Forelimb muscle (tissue), 1 donor: ENCODE measurements around the gene ZYX. TPM values are rescaled to one million over a fixed set of nuclear protein-coding genes. Genes with fewer than 3 reads are reported as not detected.
"Not testable (repeated sequence)": the region's sequence is repeated elsewhere in the genome, so short reads cannot be mapped to it uniquely, and the experiment has no call there.

ENCODE experiments used
- DNase-seq: peaks from one replicate; pipeline ENCODE4 v3.0.0-alpha.2; 2013; ENCODE audit warnings: low read depth
- polyA plus RNA-seq: library from polyadenylated mRNA; unstranded; fragments of 120-200 nt; gene quantifications from one replicate; pipeline ENCODE4 v1.2.1, GENCODE V29; 2013; ENCODE audit not compliant: insufficient read length

Gene ZYX
- polyA plus RNA-seq, 1 donor = 249 TPM

DNA sequence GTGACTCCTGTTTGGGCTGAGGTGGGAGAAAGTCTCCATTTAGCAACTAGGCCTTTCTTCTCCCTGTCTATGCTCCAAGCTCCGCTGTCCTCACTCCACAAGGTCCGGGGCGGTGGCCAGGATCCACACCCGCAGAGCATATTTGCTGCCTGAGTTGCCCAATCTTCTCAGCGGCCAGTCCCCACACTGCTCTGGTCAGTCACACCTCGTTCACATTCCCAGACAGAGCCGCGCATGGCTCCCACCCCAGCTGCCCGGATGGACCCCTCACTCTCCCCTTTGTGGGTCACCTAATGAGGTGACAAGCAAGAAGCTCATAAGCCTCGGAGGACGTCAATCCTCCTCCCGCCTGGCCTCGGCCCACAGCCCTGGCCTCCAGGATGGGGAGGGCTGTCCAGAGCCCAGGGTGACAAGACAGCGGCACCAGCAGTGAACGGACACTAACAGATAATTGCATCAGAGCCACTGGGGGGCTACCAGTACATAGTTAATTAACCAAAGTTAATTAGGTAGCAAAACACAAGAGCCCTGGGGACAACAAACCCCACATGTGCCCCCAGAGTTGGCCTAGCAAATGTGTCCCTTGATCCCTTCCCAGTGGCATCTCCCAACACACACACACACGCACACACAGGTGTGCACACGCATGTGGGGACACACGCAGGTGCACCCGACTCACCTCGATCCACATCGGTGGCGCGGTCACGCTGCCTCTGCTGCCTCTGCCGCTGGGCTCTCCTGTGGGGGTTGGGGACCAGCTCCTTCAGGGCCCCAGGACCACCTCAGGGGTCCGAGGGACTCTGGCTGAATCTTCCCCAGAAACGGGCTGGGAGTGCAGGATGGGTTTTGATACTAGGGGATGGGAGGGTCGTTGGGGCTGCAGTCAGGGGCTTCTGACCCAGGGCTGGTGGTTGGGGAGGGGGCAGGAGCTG is 15.7 kb downstream of the ZYX start:
- DNase-seq = no peak

DNA sequence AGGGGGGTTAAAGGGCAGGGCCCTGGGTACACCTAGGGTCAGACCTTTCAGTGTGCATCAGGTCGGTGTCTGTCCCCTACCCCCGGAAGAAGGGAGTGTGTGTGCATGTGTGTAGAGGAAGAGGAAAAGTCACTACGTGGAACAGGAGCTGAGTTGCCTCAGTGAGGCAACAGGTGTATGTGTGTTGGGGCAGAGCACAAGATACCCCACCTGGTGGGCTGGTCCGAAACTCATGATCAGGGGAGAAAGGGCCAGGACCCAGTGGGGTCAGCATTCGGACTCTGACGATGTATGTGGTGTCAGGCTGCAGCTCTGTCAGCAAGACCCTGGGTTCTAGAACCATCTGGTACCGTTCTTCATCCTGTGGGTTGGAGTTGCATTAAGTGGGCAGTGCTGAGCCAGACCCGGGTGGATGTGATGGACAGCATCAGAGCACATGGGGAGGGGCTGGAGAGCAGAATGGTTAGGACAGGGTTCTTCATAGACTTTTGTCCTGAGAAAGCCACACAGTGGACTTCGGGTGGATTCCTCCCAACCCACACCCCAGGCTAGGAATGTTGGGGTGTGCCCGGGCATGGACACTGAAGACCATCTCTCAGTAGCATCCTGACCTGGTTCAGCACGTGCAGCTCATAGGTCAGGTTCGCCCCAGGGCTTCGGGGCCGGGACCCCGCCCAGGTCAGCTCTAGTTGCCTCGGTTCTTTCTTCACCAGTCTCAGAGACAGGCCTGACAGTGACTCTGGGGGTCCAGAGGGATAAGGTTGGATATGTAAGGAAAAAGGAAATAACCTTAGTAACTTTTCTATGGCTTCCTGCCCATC is 16.8 kb downstream of the ZYX start:
- DNase-seq = no peak

DNA sequence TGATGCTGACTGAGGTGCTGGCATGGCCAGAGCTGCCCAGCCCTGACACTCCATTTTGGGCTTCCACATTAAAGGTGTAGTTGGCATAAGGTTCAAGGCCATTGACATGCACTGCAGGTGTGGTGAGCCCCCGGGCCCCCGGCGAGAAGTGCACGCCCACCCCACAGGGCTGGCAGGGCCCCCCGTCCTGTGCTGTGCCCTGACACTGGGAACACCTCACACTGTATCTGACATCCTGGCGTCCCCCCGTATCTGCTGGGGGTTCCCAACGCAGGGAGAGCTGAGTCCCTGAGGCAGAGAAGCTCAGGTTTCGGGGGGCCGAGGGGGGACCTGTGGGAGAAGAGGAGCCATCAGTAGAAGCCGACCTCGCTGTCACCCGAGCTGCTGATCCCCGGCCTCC is 17.5 kb downstream of the ZYX start:
- no peak for DNase-seq

DNA sequence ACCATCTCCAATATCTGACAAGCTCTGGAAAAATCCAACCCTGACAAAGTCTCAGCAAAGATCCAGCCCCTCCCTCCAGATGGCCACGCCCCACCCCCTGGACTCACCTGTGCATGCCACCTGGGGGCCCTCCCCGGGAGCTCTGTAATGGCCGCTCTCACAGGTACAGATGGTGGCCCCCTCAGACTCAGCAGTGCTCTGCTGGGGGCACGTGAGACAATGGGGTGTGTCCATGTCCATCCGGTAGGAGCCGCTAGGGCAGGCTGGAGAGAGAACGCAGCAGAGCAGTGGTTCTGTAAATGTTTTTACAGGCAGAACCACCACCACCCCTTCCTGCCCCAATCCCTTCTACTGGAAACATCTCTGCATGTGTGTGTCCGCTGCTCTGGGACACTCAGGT is 18.0 kb downstream of the ZYX start:
- no peak for DNase-seq

DNA sequence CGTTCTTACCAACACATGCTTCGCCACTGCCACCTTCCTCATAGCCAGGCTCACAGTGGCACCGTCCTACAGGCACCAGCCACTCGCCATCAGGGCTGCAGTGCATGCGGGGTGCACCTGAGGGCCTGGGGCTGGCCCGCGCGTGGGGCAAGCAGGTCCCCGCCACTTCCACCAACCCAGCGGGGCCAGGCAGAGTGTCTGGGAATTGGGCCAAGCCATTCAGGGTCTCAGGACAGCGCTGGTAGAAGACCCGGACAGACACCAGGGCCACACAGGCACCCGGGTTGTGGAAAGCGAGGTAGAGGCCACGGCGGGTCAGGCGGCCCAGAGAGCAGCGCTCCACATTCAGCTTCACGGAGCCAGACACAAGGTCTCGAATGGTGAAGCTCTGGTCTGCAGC is 18.5 kb downstream of the ZYX start:
- no peak for DNase-seq

DNA sequence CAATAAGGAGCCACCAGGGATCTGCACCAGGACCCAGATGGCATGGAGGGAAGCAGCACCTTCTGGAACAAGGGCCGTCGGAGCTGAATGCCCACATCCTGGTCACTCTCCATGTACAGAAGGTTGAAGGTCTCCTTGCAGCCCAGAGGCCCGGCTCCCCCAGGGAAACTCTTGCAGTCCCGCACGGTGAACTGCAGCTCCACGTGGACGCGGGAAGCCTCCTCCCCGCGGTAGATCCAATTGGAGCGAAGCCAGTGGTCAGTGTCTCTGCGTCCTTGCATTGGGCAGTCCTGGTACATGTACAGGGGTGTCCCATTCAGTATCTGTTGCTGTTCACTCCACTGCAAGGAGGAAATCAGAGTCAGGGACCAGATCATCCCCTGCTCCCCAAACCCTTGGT is 20.1 kb downstream of the ZYX start:
- no peak for DNase-seq

DNA sequence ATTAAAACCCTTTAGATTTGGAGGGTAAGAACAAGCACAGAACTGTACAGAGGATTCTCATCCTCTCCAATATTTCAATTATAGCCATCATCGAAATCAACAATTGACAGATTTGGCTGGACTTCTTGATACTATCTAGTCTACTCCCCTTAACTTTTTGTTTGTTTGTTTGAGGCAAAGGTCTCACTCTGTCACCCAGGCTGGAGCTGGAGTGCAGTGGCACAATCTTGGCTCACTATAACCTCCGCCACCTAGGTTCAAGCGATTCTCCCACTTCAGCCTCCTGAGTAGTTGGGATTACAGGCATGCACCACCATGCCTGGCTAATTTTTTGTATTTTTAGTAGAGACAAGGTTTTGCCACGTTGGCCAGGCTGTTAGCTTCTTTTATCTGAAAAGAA is 21.1 kb downstream of the ZYX start:
- not testable (repeated sequence) for DNase-seq

DNA sequence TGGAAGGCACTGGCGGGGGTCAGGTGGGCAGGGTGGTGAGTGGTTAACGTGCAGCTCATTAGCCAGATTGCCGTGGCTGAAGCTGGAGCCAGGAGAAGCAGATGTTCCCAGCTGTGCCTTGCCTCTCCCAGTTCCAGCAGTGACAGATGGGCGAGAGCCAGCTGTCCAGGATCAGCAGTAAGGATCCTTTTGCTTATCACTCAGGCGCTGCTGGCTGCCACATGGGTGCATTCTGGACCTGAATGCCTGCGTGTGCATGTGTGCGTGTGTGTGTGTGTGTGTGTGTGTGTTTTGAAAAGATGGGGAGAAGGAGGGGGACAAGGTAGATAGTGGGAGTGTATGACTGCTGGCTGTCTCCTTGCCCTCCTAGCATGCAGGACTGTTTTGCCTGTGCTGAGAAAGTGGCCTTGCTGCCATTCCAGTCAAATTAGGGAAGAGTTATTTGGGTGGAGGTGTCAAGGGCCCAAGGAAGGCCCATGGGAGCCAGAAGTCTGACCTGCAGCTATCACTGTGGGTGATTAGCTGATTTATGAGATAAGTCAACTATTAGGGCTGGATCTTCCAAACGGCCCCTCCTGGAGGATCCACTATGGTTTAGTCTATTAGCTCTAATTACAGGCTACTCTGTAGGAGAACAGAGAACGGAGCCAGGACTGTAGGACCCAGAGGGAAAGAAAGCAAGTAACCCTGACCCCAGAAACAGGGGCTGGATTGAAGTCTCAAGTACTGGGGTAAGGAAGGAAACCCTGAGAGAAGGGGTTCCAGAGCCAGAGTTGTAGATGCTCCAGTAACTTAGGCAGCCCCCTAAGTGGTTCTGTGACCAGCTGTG is 24.2 kb downstream of the ZYX start:
- DNase-seq = no peak

DNA sequence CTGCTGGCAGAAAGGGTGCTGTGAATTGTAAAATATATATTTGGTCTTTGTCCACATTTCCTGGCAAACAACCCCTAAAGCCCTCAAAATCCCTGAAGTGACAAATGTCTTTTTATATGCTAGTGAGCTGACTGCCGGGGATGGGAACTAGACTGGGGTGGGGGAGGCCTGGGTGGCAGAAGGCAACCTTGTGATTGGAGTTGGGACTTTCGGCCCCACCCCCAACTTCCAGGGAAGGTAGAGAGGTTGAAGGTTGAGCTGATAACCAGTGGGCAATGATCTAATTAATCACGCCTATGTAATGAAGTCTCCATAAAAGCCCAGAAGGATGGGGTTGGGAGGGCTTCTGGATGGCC is 24.8 kb downstream of the ZYX start:
- no peak for DNase-seq

DNA sequence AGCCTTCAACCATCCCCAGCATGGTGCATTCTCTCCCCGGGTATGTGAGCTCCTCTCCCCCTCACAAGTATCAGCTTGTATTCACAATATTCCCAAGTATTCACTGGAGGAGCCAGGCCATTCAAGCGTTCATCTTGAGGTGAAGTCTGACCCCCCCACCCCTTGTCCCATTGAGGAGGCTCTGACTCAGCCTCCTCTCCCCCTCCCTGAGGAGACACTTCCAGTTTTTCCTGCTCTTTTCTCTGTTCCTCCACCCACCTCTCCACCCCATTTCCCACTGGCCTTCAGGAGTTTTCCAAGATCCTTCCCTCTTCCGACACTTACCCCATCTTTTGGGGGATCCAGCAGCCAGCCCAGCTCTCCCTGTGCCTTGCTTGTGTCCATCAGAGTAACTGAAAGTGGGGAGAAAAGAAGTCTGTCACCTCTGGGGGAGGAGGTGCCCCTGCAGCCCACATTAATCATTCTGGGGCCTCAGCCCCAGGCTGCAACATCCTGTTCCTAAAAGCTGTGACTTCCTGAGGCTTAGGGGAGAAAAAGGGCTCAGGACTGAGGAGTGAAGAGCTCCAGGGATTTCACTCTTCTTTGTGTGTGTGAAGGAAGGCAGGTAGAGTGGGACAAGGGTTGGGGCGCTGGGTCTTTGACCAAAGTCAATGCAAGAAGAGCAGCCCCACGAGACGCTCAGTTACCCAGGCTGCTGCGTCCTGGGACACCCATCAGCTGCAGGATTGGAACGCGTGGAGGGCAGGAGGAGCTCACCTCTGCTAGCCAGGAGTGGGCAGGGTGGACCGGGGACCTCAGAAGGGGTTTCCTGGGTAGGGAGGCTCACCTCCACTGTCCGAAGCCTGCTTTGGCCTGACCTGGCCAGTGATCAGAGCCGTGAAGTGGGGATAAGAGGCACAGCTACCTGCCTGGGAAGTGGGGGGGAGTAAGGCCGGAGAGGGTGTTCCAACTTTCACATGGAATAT is 26.4 kb downstream of the ZYX start:
- DNase-seq = no peak

DNA sequence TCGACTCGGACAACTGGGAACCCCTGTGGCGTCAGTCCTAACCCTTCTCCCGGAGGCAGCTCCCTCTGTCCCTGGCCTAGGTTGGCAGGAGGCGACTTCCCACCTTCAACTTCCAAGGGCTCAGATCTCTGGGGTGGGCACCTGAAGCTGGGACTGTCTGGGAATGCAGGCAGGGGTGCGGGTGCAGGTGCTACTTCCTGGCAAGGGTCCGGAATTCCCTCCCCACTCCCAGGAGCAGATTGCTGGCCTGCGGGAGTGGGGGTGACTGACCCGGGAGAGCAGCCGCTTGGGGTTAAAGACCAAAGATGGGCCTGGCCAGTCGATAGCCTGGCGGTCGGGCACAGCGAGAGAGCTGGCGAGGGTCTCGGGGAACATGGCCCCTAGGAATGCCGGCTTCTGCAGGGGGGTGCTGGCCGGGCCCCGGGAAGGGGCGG is 27.1 kb downstream of the ZYX start:
- no peak for DNase-seq

DNA sequence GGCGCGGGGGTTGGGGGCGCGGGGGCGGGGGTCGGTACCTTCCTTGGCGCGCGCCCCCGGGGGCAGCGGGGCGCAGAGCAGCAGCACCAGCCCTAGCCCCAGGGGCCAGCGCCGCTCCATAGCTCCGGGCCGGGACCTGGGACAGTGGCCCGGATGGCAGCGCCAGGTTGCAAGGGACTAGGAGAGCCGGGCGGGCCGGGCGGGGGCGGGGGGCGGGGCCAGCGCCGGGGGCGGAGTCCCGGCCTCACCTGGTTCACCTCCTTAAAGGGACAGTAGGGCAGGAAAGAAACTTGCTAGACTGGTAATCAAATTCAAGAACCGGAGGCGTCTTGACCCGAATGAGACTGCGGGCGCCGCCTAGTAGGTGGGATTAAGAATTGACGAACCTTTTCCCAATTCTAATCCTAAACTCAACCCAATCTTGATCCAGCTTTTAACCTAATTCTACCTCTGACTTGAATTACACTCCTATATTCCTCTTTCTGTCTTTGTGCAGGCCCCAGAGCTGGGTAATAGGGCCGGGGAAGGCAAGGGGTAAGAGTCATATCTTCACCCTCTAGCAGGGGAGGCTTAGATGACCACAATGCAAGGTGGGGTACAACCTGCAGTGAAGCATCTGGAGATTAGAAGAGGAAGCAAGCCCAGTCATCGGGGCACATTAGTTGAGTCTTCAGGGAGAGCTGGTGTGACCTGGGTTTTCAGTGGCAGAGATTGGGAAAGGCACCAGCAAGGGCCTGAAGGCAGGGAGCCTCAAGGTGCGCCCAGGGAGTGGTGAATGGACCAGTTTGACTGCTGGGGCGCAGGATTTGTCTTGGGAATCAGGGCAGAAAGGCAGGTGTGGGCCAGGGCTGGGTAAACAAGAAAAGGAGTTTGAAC is 27.8 kb downstream of the ZYX start, which contains the start of gene EPHA1:
Gene EPHA1, minus strand, starts transcription at position 171 of the 876 bp plus-strand sequence. Its CDS starts 51 bp downstream, at position 120.
- DNase-seq = no peak

DNA sequence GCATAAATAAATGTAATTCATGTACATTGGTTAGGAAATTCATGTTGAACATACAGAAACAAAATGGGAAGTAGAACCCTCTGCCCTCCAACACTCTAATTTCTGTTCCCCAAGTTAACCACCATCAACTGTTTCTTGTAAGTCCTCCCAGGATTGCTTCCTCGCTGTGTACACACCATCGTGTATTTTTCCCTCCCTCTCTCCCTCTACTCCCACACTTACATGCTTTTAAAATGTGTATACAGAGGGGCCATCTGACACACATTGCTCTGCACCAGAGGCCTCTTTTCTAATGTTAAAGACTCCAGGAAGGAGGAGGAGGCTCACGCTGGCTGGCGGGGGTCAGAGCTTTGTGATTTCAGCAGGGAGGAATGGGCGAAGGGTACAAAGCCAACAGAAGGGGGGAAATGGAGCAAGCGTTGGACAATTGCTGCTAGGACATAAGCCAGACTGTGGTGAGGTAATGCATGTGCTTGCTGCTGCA is 29.4 kb downstream of the ZYX start:
- peak; percentile 62 for DNase-seq

DNA sequence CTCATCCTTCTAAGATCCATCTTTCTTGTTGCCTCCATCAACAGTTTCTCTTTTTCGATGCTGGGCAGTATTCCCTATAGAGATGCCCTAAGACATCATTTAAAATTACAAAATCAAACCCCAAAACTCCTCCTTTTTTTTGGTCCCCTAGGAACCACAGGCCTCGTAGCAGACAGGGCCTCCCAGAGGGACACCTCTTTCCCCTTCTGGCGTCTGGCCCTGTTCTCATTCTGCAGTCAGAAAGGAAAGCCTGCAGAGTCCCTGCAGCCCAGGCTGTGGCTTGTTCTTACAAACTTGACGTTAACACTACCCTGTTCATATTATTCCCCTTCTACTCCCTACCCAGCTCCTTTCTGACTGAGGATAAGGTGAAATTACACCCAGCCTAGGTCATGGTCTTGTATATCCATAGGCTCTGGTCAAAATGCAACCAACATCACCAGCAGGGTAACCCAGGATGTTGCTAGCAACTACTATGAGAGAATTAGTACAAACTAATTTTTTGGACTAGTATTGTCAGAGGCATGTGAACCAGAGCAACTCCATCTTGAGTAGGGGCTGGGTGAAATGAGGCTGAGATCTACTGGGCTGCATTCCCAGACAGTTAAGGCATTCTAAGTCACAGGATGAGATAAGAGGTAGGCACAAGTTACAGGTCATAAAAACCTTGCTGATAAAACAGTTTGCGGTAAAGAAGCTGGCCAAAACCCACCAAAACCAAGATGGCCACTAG is 31.0 kb downstream of the ZYX start:
- DNase-seq = no peak

DNA sequence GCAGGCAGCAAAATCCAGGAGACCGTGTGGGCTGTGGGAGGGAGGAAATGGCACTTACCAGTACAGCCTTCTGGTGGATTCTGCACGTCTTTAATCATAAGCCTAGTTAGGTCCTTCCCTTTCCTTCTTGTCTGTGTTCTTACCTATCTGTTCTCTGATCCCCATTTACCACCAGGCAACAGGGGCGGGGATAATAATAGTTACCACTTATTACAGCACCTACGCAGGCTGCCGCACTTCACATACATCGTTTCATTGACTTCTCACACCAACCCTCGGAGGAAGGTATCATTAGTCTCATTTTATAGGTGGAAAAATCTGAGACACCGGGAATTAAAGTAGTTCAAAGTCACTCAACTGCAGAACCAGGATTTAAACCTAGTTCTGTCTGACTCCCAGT is 32.0 kb downstream of the ZYX start:
- no peak for DNase-seq

DNA sequence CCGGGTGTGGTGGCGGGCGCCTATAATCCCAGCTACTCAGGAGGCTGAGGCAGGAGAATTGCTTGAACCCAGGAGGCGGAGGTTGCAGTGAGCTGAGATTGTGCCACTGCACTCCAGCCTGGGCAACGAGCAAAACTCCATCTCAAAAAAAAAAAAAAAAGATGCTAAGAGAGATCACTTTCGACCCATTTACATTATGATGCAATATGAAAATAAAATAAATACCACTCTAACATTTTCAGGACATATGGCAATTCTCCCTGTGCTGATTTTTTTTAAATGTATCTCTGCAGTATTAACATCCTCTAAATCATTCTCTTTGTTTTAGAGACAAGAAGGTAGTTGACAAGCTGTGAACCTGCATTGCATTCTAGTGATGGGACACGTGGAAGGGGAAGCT is 34.1 kb downstream of the ZYX start:
- DNase-seq = not testable (repeated sequence)

DNA sequence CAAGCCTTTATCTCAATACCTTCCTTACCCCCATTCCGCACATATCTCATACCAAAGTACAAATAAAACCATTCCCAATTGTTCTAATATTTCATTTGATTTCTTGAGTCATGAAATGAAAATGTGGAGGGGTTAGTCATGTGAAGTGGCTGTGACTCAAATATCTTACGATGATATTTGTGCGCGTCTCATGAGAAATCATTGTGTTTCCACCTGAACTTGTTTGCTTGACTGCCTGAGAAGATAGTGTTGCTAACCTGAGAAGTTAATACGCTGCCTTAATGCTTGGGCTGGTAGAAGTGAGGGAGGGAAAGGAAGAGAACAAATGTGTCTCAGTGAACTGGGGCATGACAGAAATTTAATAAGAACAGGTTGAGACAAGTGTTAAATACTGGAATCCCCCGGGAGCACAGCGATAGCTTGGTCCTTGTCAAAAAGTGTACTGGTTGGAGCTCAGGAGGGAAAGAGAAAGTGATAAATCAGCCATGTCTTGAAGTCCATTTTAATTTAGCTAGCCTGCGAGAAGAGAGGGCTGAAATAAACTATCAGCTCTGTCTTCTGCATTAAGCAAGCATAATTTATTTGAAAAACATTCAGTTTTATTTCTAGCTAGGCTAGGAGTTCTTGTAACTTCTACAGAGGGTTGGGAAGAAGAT is 34.7 kb downstream of the ZYX start:
- no peak for DNase-seq

DNA sequence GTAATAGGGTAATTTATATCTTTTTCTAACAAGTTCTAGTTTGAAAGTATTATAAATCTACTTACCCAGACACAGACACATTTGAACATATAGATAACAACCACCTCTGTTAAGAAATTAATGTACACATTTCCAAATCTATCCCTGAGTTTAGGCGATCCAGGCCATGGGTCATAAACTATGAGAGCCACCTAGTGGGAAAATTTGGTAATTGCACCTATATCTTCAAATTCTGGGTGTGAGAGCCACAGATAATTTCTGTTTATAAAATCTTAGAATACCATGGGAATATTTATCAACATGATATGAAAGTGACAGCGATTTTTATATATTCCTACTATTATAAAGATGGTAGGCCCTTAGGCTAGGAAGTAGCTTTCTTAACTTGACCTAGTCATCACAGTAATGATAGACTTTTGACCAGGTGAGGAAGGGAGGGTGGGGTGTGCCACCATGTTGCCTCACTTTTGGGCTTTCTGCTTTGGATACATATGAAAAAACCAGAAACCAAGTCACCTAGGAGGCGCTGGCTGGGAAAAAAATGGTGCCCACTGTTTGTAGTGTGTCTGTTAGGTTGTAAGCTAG is 35.5 kb downstream of the ZYX start:
- DNase-seq = no peak
